Measurements from ENCODE around the gene NAV3. TPM values are rescaled to one million over a fixed set of nuclear protein-coding genes. Genes with fewer than 3 reads are reported as not detected.
A peak's percentile ranks its signal among the peaks of the same experiment; 100 is the strongest.

NAV3 gene
- total RNA-seq, 1 experiment from 2014 or later = 4.1 TPM

DNA sequence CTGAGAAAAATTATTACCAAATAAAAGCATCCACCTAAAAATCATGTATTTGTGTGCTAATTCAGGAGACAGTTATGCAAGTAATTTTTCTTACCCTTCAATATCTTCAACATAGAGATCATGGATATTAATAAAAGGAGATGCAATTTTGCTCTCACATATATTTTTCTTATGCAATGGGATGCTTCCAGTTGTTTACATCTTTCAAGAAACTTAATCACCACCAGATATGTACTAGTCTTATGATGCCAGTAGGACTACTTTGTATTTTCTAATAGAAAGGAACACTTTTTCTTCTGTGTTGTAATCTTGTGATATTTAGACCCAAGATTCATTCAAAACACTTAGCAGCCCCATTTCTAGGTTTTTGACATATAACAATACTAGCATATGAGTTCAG lies 107.6 kb downstream of the NAV3 start:
- TF ChIP-seq, protein P1, sequence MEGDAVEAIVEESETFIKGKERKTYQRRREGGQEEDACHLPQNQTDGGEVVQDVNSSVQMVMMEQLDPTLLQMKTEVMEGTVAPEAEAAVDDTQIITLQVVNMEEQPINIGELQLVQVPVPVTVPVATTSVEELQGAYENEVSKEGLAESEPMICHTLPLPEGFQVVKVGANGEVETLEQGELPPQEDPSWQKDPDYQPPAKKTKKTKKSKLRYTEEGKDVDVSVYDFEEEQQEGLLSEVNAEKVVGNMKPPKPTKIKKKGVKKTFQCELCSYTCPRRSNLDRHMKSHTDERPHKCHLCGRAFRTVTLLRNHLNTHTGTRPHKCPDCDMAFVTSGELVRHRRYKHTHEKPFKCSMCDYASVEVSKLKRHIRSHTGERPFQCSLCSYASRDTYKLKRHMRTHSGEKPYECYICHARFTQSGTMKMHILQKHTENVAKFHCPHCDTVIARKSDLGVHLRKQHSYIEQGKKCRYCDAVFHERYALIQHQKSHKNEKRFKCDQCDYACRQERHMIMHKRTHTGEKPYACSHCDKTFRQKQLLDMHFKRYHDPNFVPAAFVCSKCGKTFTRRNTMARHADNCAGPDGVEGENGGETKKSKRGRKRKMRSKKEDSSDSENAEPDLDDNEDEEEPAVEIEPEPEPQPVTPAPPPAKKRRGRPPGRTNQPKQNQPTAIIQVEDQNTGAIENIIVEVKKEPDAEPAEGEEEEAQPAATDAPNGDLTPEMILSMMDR (IDR thresholded peaks at IDR 0.05; ENCODE audit: unreplicated experiment) = no peak
- intact Hi-C loops (cut with micrococcal nuclease; ENCODE audit: unreplicated experiment) = no loop called here
- Mint-ChIP-seq H3K27me3 (ENCODE audit: unreplicated experiment) (no peaks in the 10 kb centered on the region), H3K36me3 (ENCODE audit: insufficient read depth, unreplicated experiment) (no peaks in the 10 kb centered on the region), H3K27ac (ENCODE audit: unreplicated experiment) (no peak overlapping the region), H3K9me3 (ENCODE audit: low read depth, unreplicated experiment) (peaks cover 3% of the 10 kb centered on the region), H3K4me3 (ENCODE audit: low read depth, unreplicated experiment) (no peak overlapping the region), H3K4me1 (ENCODE audit: low read depth, unreplicated experiment) (peaks cover 23% of the 10 kb centered on the region)
- no TSS peak for BruUV-seq (replicated peaks)
- DNase-seq = no peak
- CTCF ChIA-PET = no interaction called here

- Mint-ChIP-seq H3K27me3 (ENCODE audit: unreplicated experiment) (no peaks in the 10 kb centered on the region), H3K4me3 (ENCODE audit: low read depth, unreplicated experiment) (peak overlapping the region; percentile 17), H3K9me3 (ENCODE audit: low read depth, unreplicated experiment) (peaks cover 16% of the 10 kb centered on the region), H3K36me3 (ENCODE audit: insufficient read depth, unreplicated experiment) (no peaks in the 10 kb centered on the region), H3K27ac (ENCODE audit: unreplicated experiment) (peak overlapping the region; percentile 52), H3K4me1 (ENCODE audit: low read depth, unreplicated experiment) (peaks cover 40% of the 10 kb centered on the region)
- peak; percentile 27 for DNase-seq
- intact Hi-C loops (cut with micrococcal nuclease; ENCODE audit: unreplicated experiment) = no loop called here
- BruUV-seq (replicated peaks) = no TSS peak
- TF ChIP-seq, protein P1 (IDR thresholded peaks at IDR 0.05; ENCODE audit: unreplicated experiment) = no peak
- CTCF ChIA-PET = interaction anchor here (0.6 to 0.9 kb wide), 3 partner anchors 14 to 1843 kb away, joined by 3 to 7 read pairs (median 7); no protein-coding TSS in a partner anchor
These were observed 109.3 kb downstream of the NAV3 start for GRCh38 chr12:77940011-77940423.

- Mint-ChIP-seq H3K36me3 (ENCODE audit: insufficient read depth, unreplicated experiment) (no peaks in the 10 kb centered on the region), H3K4me3 (ENCODE audit: low read depth, unreplicated experiment) (peak overlapping the region; percentile 17), H3K27ac (ENCODE audit: unreplicated experiment) (peak overlapping the region; percentile 52), H3K27me3 (ENCODE audit: unreplicated experiment) (no peaks in the 10 kb centered on the region), H3K4me1 (ENCODE audit: low read depth, unreplicated experiment) (peaks cover 44% of the 10 kb centered on the region), H3K9me3 (ENCODE audit: low read depth, unreplicated experiment) (peaks cover 16% of the 10 kb centered on the region)
- CTCF ChIA-PET = interaction anchor here (0.6 to 0.9 kb wide), 2 partner anchors 15 to 1842 kb away, joined by 7 read pairs; no protein-coding TSS in a partner anchor
- DNase-seq = peak; percentile 8
- intact Hi-C loops (cut with micrococcal nuclease; ENCODE audit: unreplicated experiment) = no loop called here
- BruUV-seq (replicated peaks) = TSS peak; percentile 69
- TF ChIP-seq, protein P1 (IDR thresholded peaks at IDR 0.05; ENCODE audit: unreplicated experiment) = no peak
These were observed 109.9 kb downstream of the NAV3 start for GRCh38 chr12:77940567-77940966.

DNA sequence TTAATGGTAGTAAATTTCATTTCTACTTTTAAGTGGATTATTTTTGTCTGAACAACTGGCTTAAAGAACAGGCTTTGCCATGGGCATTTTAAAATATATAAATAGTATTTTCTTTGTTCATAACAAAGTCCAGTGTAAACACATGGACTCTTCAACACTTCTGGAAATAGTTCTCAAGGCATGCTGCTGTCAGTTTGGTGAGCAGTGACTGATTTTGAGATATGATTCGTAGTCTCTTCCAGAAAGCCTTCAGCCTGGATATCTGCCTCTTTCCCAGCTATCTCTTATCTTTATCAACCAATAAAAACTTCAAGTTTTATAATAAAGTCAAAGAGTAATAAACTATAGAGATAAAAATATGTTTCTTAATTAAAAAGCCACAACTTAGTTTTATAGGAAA lies 110.7 kb downstream of the NAV3 start:
- H3K4me3 Mint-ChIP-seq (ENCODE audit: low read depth, unreplicated experiment) = no peak overlapping the region
- peaks cover 14% of the 10 kb centered on the region for H3K9me3 Mint-ChIP-seq (ENCODE audit: low read depth, unreplicated experiment)
- intact Hi-C loops (cut with micrococcal nuclease; ENCODE audit: unreplicated experiment) = no loop called here
- CTCF ChIA-PET = no interaction called here
- no peaks in the 10 kb centered on the region for H3K36me3 Mint-ChIP-seq (ENCODE audit: insufficient read depth, unreplicated experiment)
- no peaks in the 10 kb centered on the region for H3K27me3 Mint-ChIP-seq (ENCODE audit: unreplicated experiment)
- no peak overlapping the region for H3K27ac Mint-ChIP-seq (ENCODE audit: unreplicated experiment)
- BruUV-seq (replicated peaks) = no TSS peak
- H3K4me1 Mint-ChIP-seq (ENCODE audit: low read depth, unreplicated experiment) = peaks cover 44% of the 10 kb centered on the region
- TF ChIP-seq, protein P1 (IDR thresholded peaks at IDR 0.05; ENCODE audit: unreplicated experiment) = no peak
- DNase-seq = no peak

Measured in Calu3 (cell line).